Esophagus (tissue), 2 donors: ENCODE data around the gene KIF16B. TPM values are rescaled to one million over a fixed set of nuclear protein-coding genes. Genes with fewer than 3 reads are reported as not detected.

Source experiments
- H3K27ac ChIP-seq, 2 donors: one replicate each; pipeline ENCODE4 v1.5.1; 2013; ENCODE audit warnings: low read depth in 2 of 2, mild to moderate bottlenecking in 2 of 2, inconsistent platforms in 1 of 2, low read length in 1 of 2, moderate library complexity in 1 of 2
- H3K27me3 ChIP-seq, 2 donors: one replicate each; pipeline ENCODE4 v1.6.1; 2013; ENCODE audit warnings: low read length in 2 of 2, control low read depth in 1 of 2, mild to moderate bottlenecking in 1 of 2; ENCODE audit not compliant: insufficient read depth in 2 of 2, control insufficient read depth in 1 of 2
- H3K36me3 ChIP-seq, 2 donors: one replicate each; pipeline ENCODE4 v1.6.1; 2013; ENCODE audit warnings: low read length in 1 of 2; ENCODE audit not compliant: control insufficient read depth in 2 of 2, insufficient read depth in 2 of 2
- H3K4me1 ChIP-seq, 2 donors: one replicate each; pipeline ENCODE4 v1.6.1; 2013; ENCODE audit warnings: low read length in 1 of 2; ENCODE audit not compliant: control insufficient read depth in 2 of 2, insufficient read depth in 2 of 2
- H3K4me3 ChIP-seq, 2 donors: one replicate each; pipeline ENCODE4 v1.5.1; 2013; ENCODE audit warnings: low read length in 2 of 2, mild to moderate bottlenecking in 2 of 2, low read depth in 1 of 2, moderate library complexity in 1 of 2
- H3K9me3 ChIP-seq, 2 donors: one replicate each; pipeline ENCODE4 v1.6.1; 2013; ENCODE audit warnings: mild to moderate bottlenecking in 2 of 2, low read depth in 1 of 2, low read length in 1 of 2, moderate library complexity in 1 of 2; ENCODE audit not compliant: control insufficient read depth in 2 of 2, insufficient read depth in 1 of 2
- WGBS, 2 donors: extraction: QIAGEN DNeasy Blood & Tissue Kit; methylation state at CpG; one replicate each; pipeline ENCODE4 v1.1.7; 2013; 5-methylcytosine and 5-hydroxymethylcytosine counted together
- polyA plus RNA-seq, 2 donors: library from polyadenylated mRNA; stranded (reverse); fragments of 200-250 nt; gene quantifications; one replicate each; pipeline ENCODE4 v1.2.3, GENCODE V29; 2013
- donor health status: healthy with polysubstance abuse.
- donor health status: Bipolar disorder and iron deficiency.

KIF16B gene
- polyA plus RNA-seq, 2 donors, result 5.2 to 7.3 TPM

GRCh38 chr20:16279320-16279719 lies 293.9 kb downstream of the KIF16B start:
- Histone ChIP-seq H3K9me3 (no peaks in the 10 kb centered on the region), H3K36me3 (no peaks in the 10 kb centered on the region), H3K27me3 (no peaks in the 10 kb centered on the region), H3K4me1 (no peaks in the 10 kb centered on the region), H3K27ac (no peak overlapping the region), H3K4me3 (no peak overlapping the region)
- WGBS, 2 donors, result 83 to 89% methylated on average over 5 of the region's 5 CpGs

GRCh38 chr20:16273812-16274555 lies 299.3 kb downstream of the KIF16B start:
- Histone ChIP-seq H3K36me3 (peaks cover 0 to 5% of the 10 kb centered on the region in 2 donors), H3K27me3 (no peaks in the 10 kb centered on the region), H3K4me3 (no peak overlapping the region), H3K4me1 (peaks cover 0 to 3% of the 10 kb centered on the region in 2 donors), H3K27ac (no peak overlapping the region), H3K9me3 (no peaks in the 10 kb centered on the region)
- WGBS, 2 donors, result 70 to 83% methylated on average over 4 of the region's 4 CpGs

- Histone ChIP-seq H3K27me3 (no peaks in the 10 kb centered on the region), H3K9me3 (no peaks in the 10 kb centered on the region), H3K4me1 (peaks cover 0 to 3% of the 10 kb centered on the region in 2 donors), H3K4me3 (no peak overlapping the region), H3K36me3 (peaks cover 0 to 5% of the 10 kb centered on the region in 2 donors), H3K27ac (no peak overlapping the region)
- 90 to 92% methylated on average over 20 of the region's 20 CpGs for WGBS, 2 donors
These were observed 300.4 kb downstream of the KIF16B start for GRCh38 chr20:16272780-16273360.

DNA sequence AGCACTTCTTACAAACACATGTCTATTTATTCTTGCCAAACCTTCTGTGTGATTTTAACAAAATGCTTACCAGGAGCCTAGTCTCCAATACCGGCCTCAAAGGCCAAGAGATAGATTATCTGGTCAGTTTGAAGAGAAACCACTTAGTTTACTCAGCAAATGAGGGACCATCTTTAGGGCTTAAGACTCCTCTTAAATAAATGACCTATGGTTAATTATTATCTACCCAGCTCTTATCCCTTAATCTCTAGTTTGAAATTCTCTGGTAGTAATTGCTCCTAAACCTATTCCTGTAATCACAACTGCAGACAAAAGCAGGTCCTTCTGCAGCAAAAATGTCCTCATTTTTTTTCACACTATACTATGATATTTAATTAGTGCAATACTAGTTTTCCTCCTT lies 301.8 kb downstream of the KIF16B start:
- no peaks in the 10 kb centered on the region for H3K9me3 ChIP-seq
- no peak overlapping the region for H3K27ac ChIP-seq
- peaks cover 0 to 3% of the 10 kb centered on the region in 2 donors for H3K4me1 ChIP-seq
- WGBS, 2 donors, result 81 to 90% methylated on average over 1 of the region's 1 CpG
- no peaks in the 10 kb centered on the region for H3K27me3 ChIP-seq
- H3K4me3 ChIP-seq, result no peak overlapping the region
- H3K36me3 ChIP-seq, result peaks cover 0 to 5% of the 10 kb centered on the region in 2 donors

GRCh38 chr20:16270989-16271388 lies 302.3 kb downstream of the KIF16B start:
- H3K4me1 ChIP-seq, result peaks cover 0 to 3% of the 10 kb centered on the region in 2 donors
- H3K27me3 ChIP-seq, result no peaks in the 10 kb centered on the region
- no peak overlapping the region for H3K4me3 ChIP-seq
- no peak overlapping the region for H3K27ac ChIP-seq
- H3K36me3 ChIP-seq, result peaks cover 0 to 5% of the 10 kb centered on the region in 2 donors
- H3K9me3 ChIP-seq, result no peaks in the 10 kb centered on the region
- 86 to 87% methylated on average over 4 of the region's 4 CpGs for WGBS, 2 donors

DNA sequence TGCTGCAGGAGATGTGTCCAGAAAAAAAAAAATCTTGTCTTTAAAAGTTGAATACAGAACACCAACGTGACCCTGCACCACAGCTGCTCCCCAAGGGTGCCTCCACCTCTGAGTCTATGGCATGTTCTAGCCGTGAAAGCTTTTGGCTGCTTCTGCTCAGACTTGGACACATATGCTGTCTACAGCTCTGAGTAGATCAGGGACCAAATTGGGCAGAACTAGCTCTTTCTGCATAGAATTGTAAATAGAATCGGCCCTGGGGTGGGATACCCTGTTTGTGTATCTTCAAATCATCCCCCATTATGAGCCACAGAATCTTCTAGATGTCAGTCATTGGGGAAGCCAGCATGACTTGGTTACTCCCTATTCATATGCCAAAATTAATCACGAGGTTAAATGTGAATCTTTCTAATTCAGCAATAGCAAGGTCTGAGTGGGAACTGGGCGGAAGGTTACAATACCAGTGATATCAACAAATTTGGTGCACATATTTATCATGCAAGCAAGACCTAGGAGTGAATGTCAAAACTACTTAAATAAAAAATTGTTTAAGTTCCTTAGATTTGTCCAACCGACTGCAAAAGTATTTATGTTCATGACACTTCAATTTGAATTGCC lies 302.8 kb downstream of the KIF16B start:
- Histone ChIP-seq H3K9me3 (peaks cover 0 to under 1% of the 10 kb centered on the region in 2 donors), H3K27me3 (no peaks in the 10 kb centered on the region), H3K4me3 (no peak overlapping the region), H3K36me3 (peaks cover 0 to 5% of the 10 kb centered on the region in 2 donors), H3K4me1 (peaks cover 0 to 3% of the 10 kb centered on the region in 2 donors), H3K27ac (no peak overlapping the region)
- 84 to 89% methylated on average over 6 of the region's 6 CpGs for WGBS, 2 donors

- Histone ChIP-seq H3K27me3 (no peaks in the 10 kb centered on the region), H3K36me3 (no peaks in the 10 kb centered on the region), H3K4me3 (no peak overlapping the region), H3K9me3 (peaks cover 0 to 2% of the 10 kb centered on the region in 2 donors), H3K27ac (no peak overlapping the region), H3K4me1 (no peaks in the 10 kb centered on the region)
- 97% methylated on average over 4 of the region's 4 CpGs for WGBS, 2 donors
These were observed 305.7 kb downstream of the KIF16B start for GRCh38 chr20:16267526-16267925.

DNA sequence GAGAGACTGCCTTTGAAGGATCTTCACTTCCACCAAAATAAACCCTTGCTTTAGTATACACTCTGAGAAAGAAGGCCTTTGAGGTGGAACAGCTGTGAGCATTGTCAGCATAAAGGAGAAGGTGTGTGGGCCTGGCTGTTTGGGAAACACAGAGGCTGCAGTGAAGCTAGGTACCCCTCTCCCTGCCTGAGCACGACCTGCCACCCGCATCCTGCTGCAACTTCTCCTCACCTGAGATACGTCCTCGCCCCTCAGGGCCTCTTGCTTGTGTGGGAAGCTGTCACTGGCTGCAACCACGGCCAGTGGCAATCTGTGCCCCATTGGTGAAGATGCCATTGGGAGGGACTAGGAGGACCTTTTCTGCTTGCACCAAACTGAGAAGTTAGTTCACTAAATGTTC lies 307.9 kb downstream of the KIF16B start:
- Histone ChIP-seq H3K4me3 (no peak overlapping the region), H3K27ac (no peak overlapping the region), H3K9me3 (peaks cover 0 to 2% of the 10 kb centered on the region in 2 donors), H3K36me3 (no peaks in the 10 kb centered on the region), H3K27me3 (no peaks in the 10 kb centered on the region), H3K4me1 (no peaks in the 10 kb centered on the region)
- 87% methylated on average over 5 of the region's 5 CpGs for WGBS, 2 donors

- Histone ChIP-seq H3K27me3 (no peaks in the 10 kb centered on the region), H3K36me3 (no peaks in the 10 kb centered on the region), H3K27ac (no peak overlapping the region), H3K4me1 (no peaks in the 10 kb centered on the region), H3K9me3 (peaks cover 0 to 2% of the 10 kb centered on the region in 2 donors), H3K4me3 (no peak overlapping the region)
- 41 to 90% methylated on average over 2 of the region's 2 CpGs for WGBS, 2 donors
These were observed 309.7 kb downstream of the KIF16B start for GRCh38 chr20:16263582-16263981.
